OCI-LY7 (cell line): ENCODE measurements around the gene NALCN. TPM values are rescaled to one million over a fixed set of nuclear protein-coding genes. Genes with fewer than 3 reads are reported as not detected.

ENCODE experiments used
- BruUV-seq: library from RNA; stranded (reverse); fragments of 400-500 nt; replicated peaks from 2 replicates; lab custom pipeline; 2021; lab: Mats Ljungman, UMichigan
- CTCF ChIA-PET: fragments of 300-600 bp; sonication (Branson Sonifier 250); formaldehyde crosslinking; loops from one replicate; lab custom pipeline; 2022; ENCODE audit warnings: antibody characterized with exemption; ENCODE audit not compliant: unreplicated experiment; lab: Charles Lee
- POLR2A ChIA-PET: fragments of 300-600 bp; sonication (Branson Sonifier 250); formaldehyde crosslinking; loops from one replicate; lab custom pipeline; 2022; ENCODE audit warnings: antibody characterized with exemption; lab: Charles Lee
- DNase-seq: peaks from one replicate; pipeline ENCODE4 v3.0.0-alpha.2; 2015; ENCODE audit warnings: low spot score
- H2AFZ ChIP-seq: fragments of 200-600 bp; sonication (generic), shearing (Covaris generic); 2 replicates; pipeline ENCODE4 v1.6.1; 2014; ENCODE audit warnings: mild to moderate bottlenecking, antibody characterized with exemption, low read length, moderate library complexity
- H3K27ac ChIP-seq: fragments of 200-600 bp; sonication (generic); 2 replicates; pipeline ENCODE4 v1.5.1; 2014; ENCODE audit warnings: mixed run types, low read depth, mild to moderate bottlenecking, moderate library complexity, low read length, inconsistent platforms; ENCODE audit not compliant: poor library complexity, severe bottlenecking
- H3K36me3 ChIP-seq: fragments of 200-600 bp; sonication (generic); 2 replicates; pipeline ENCODE4 v1.6.1; 2014; ENCODE audit warnings: mild to moderate bottlenecking, antibody characterized with exemption, low read length, moderate library complexity, mixed read lengths; ENCODE audit not compliant: insufficient read depth
- H3K4me1 ChIP-seq: fragments of 200-600 bp; sonication (generic); 2 replicates; pipeline ENCODE4 v1.5.1; 2014; ENCODE audit warnings: mild to moderate bottlenecking, low read length; ENCODE audit not compliant: insufficient read depth, poor library complexity, severe bottlenecking
- H3K4me2 ChIP-seq: fragments of 200-600 bp; sonication (generic); 2 replicates; pipeline ENCODE4 v1.6.1; 2014; ENCODE audit warnings: mild to moderate bottlenecking, low read length
- H3K4me3 ChIP-seq: fragments of 200-600 bp; sonication (generic); 2 replicates; pipeline ENCODE4 v1.5.1; 2014; ENCODE audit warnings: mild to moderate bottlenecking, low read depth, low read length; ENCODE audit not compliant: poor library complexity, severe bottlenecking
- H3K79me2 ChIP-seq: fragments of 200-600 bp; sonication (generic); 2 replicates; pipeline ENCODE4 v1.6.1; 2016; ENCODE audit warnings: low read depth, mild to moderate bottlenecking, low read length, moderate library complexity, mixed read lengths; ENCODE audit not compliant: insufficient read depth
- H3K9me2 ChIP-seq: fragments of 200-600 bp; sonication (generic); 2 replicates; pipeline ENCODE4 v1.6.1; 2016; ENCODE audit warnings: mild to moderate bottlenecking, low read length, mixed read lengths; ENCODE audit not compliant: insufficient read depth
- H3K9me3 ChIP-seq: fragments of 200-600 bp; sonication (generic); 2 replicates; pipeline ENCODE4 v1.6.1; 2014; ENCODE audit warnings: mild to moderate bottlenecking, mixed run types, low read length, mixed read lengths
- H4K20me1 ChIP-seq: fragments of 200-600 bp; sonication (generic); 2 replicates; pipeline ENCODE4 v1.6.1; 2014; ENCODE audit warnings: mild to moderate bottlenecking, antibody characterized with exemption, low read length, moderate library complexity, mixed read lengths; ENCODE audit not compliant: insufficient read depth
- CTCF ChIP-seq: fragments of 200-600 bp; sonication (generic); conservative IDR thresholded peaks from 2 replicates; pipeline ENCODE4 v1.5.1; 2014; ENCODE audit warnings: mild to moderate bottlenecking, antibody characterized with exemption, low read length, moderate library complexity, mixed read lengths
- EZH2phosphoT487 ChIP-seq: fragments of 200-600 bp; sonication (generic); IDR thresholded peaks from 2 replicates; pipeline ENCODE4 v1.6.1; 2018; ENCODE audit warnings: low read depth, borderline replicate concordance, mild to moderate bottlenecking, mixed run types, antibody characterized with exemption, low read length, moderate library complexity, mixed read lengths
- intact Hi-C: fragments of 100-400 bp; cut with micrococcal nuclease; formaldehyde crosslinking; loops from one replicate; pipeline ENCODE4 v1.10.0; 2022; ENCODE audit not compliant: unreplicated experiment
- total RNA-seq, 2 experiments: library from RNA; depleted of rRNA in 1 of 2; stranded (reverse); fragments of >200 nt in 1 of 2; shearing (Covaris generic) in 1 of 2; gene quantifications; 2 replicates each; pipeline ENCODE4 v1.2.3, GENCODE V29; 2014 to 2022

Gene NALCN
- total RNA-seq, 2 experiments from 2014 or later: not detected

GRCh38 chr13:101035119-101035620 lies 381.1 kb downstream of the NALCN start:
- Histone ChIP-seq H3K4me2 (no peak overlapping the region), H3K27ac (no peak overlapping the region), H3K79me2 (no peaks in the 10 kb centered on the region), H3K4me3 (no peak overlapping the region), H3K9me2 (no peaks in the 10 kb centered on the region), H3K4me1 (no peaks in the 10 kb centered on the region), H3K9me3 (no peaks in the 10 kb centered on the region), H3K36me3 (no peaks in the 10 kb centered on the region), H2AFZ (no peak overlapping the region), H4K20me1 (no peaks in the 10 kb centered on the region)
- no peak for TF ChIP-seq CTCF
- TF ChIP-seq EZH2phosphoT487: no peak
- intact Hi-C loops: no loop called here
- ChIA-PET POLR2A (no interaction called here), CTCF (no interaction called here)
- BruUV-seq: no TSS peak
- DNase-seq: no peak

- POLR2A ChIA-PET: no interaction called here
- DNase-seq: no peak
- no peak overlapping the region for H3K27ac ChIP-seq
- no peak overlapping the region for H3K4me2 ChIP-seq
- H4K20me1 ChIP-seq: no peaks in the 10 kb centered on the region
- no peak overlapping the region for H2AFZ ChIP-seq
- no peaks in the 10 kb centered on the region for H3K79me2 ChIP-seq
- BruUV-seq: no TSS peak
- H3K9me2 ChIP-seq: no peaks in the 10 kb centered on the region
- H3K4me3 ChIP-seq: no peak overlapping the region
- no peak for TF ChIP-seq EZH2phosphoT487
- TF ChIP-seq CTCF: no peak
- H3K4me1 ChIP-seq: no peaks in the 10 kb centered on the region
- intact Hi-C loops: no loop called here
- no peaks in the 10 kb centered on the region for H3K36me3 ChIP-seq
- CTCF ChIA-PET: no interaction called here
- no peaks in the 10 kb centered on the region for H3K9me3 ChIP-seq
Observed at GRCh38 chr13:101026736-101027398, 389.4 kb downstream of the NALCN start.

GRCh38 chr13:101026328-101026727 lies 390.0 kb downstream of the NALCN start:
- no TSS peak for BruUV-seq
- Histone ChIP-seq H3K4me3 (no peak overlapping the region), H3K79me2 (no peaks in the 10 kb centered on the region), H3K4me1 (no peaks in the 10 kb centered on the region), H3K9me3 (no peaks in the 10 kb centered on the region), H3K4me2 (no peak overlapping the region), H3K27ac (no peak overlapping the region), H4K20me1 (no peaks in the 10 kb centered on the region), H3K36me3 (no peaks in the 10 kb centered on the region), H2AFZ (no peak overlapping the region), H3K9me2 (no peaks in the 10 kb centered on the region)
- POLR2A ChIA-PET: no interaction called here
- CTCF ChIA-PET: no interaction called here
- TF ChIP-seq CTCF (no peak), EZH2phosphoT487 (no peak)
- intact Hi-C loops: no loop called here
- DNase-seq: no peak
